Cerebellar nuclear complex (tissue), 1 donor: ENCODE measurements around the gene PLA2G4C.

Source experiments
- DNase-seq, 2 experiments: peaks; one replicate each; lab custom pipeline; 2025; lab: John Stamatoyannopoulos, UW

Gene PLA2G4C

GRCh38 chr19:48110350-48110966 lies at the start of gene PLA2G4C:
Gene PLA2G4C, minus strand, starts transcription at chr19:48110817. Its CDS starts 4,288 bp downstream, at chr19:48106529.
- DNase-seq = peak; percentile 85 to 96

DNA sequence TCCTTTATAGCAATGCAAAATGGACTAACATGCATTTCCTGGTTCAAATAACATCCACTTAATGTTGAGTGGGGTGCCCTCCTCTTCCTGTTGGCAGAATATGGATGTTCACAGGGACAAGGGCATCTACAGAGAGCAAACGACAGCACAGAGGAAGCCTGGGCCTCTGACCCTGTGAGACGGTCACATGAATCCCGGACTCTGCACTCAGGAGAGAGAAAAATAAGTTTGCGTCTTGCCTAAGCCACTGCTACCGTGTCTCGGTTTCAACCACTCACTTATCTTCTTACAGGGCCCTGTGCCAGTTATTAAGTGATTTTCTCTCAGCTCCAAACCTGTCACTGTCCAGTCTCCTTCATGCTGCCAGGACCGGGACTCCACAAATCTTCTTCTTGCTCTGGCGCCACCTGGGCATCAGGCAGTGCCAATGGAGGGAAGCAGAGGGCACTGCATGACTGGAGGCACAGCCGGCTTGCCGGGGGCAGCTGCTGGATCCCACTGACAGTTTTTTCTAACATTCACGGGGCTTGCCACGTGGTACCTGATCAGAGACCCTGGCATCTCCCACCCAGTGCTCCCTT lies 47.7 kb upstream of the PLA2G4C start:
- no peak for DNase-seq

DNA sequence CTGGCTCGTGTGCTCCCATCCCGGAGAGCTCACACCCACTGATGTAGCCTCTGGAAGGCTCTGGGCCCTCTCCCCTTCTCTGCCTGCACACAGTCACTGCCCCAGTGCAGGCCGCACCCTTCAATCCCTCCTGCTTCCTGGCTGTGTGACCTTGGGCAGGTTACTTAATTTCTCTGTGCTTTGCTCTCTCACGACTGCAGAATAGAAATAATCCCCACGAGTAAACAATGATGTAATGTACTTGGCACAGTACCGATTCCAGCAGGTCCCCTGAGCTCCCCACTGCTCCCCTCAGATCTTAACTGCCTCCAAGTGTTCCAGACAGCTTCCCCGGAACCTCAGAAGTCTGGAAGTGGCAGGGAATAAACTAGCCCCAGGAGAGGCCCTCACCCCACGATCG lies 43.4 kb upstream of the PLA2G4C start:
- no peak for DNase-seq

GRCh38 chr19:48152551-48152950 lies 41.9 kb upstream of the PLA2G4C start:
- DNase-seq = peak in 1 of 2 experiments; percentile 50

DNA sequence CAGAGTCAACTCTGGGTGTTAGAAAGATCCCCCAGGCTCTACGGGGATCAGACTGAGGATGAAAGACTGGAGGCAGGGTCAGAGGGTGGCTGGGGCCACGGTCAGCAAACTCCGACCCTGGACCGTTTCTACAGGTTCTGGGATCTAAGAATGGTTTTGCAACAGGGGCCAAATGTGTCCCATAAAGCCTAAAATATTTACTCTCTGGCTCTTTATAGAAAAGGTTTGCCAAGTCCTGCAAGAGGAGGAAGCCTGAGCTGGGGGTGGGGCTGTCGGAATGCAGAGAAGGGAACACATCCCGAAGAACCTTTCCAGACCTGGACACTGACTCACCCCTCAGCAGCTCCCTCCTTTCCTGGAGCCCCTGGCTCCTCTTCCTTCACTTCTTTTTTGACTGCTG lies 38.8 kb upstream of the PLA2G4C start:
- DNase-seq = no peak

- no peak for DNase-seq
These were observed 38.0 kb upstream of the PLA2G4C start for GRCh38 chr19:48148576-48148975.

DNA sequence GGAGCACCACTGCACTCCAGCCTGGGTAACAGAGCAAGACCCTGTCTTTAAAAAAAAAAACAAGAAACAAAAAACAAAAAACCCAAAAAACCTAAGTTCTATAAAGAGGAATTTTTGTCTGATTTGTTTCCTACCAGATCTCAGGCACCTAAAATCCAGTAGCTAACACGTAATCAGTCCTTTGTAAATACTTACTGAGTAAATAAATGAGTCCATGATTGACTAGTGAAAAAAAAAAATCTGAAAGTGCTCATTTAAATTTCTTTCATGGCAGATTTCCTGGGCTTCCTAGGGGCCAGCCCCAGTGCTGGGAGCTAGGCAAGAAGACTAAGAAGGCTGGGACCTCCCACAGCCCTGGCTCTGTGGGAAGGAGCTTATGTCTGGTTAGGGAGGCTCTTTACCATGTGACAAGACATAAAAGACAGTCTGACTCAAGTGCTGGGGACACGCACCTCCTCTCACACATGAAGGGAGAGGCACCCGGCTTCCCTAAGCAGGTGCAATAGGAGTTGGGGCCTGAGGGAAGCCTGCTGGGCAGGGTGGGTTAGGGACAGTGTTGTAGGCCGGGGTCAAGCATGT lies 37.1 kb upstream of the PLA2G4C start:
- DNase-seq = no peak

GRCh38 chr19:48139053-48139452 lies 28.4 kb upstream of the PLA2G4C start:
- DNase-seq = no peak

GRCh38 chr19:48137411-48137810 lies 26.8 kb upstream of the PLA2G4C start:
- no peak for DNase-seq

DNA sequence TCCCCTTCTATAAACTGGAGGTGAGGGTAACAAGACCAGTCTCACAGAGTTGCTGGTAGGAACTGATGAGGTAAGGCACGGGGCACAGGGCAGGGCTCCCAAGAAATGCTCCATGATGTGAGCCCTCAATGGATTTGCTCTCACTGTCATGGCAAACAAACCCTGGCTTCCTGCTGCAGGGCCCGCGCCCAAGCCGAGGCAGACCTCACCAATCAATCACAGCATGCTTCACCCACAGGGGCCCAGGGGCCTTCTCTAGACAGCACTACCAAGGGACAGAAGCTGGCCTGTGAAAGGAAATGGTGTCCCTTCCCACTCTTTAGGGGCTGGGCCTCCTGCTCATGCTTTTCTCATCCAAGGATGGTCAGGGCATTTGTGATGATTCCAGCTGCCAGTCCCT lies 25.9 kb upstream of the PLA2G4C start:
- no peak for DNase-seq

DNA sequence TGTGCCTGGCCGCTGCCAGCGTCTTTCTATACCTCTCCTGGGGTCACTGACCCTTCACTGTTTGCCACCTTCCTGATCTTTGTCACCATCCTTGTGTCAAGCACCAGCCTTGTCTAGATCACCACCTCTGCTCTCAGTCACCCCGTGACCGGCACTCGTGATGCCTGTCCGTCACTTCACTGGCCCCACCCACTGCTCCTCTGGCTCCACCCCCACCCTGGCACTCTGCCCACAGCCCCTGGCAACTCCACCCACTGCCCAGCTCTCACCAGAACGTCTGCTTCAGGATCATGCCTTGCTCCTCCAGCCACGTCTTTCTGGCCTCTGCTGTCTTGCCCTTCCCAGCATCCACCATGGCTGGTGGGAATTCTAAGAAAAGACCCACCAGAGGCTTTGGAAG lies 24.8 kb upstream of the PLA2G4C start:
- DNase-seq = no peak

- no peak for DNase-seq
These were observed 22.5 kb upstream of the PLA2G4C start for GRCh38 chr19:48133094-48133493.

DNA sequence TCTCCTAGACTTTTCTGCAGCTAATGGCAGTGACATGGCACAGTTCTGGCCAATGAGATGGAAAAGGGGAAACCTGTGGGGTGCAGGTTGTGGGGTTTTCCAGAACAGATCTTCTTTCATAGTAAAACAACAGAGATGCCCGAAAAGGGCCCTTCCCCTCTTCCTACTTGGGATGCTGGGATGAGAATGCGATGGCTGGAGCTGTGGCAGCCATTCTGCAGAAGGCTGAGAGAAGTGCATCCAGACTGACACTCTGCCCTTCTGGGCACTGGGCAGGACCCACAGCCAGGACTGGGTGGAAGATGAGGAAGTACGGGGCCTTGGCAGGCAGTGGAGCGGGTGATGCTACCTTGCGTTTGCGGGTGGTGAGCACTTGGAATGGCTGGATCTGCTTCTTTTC lies 16.9 kb upstream of the PLA2G4C start:
- DNase-seq = no peak

DNA sequence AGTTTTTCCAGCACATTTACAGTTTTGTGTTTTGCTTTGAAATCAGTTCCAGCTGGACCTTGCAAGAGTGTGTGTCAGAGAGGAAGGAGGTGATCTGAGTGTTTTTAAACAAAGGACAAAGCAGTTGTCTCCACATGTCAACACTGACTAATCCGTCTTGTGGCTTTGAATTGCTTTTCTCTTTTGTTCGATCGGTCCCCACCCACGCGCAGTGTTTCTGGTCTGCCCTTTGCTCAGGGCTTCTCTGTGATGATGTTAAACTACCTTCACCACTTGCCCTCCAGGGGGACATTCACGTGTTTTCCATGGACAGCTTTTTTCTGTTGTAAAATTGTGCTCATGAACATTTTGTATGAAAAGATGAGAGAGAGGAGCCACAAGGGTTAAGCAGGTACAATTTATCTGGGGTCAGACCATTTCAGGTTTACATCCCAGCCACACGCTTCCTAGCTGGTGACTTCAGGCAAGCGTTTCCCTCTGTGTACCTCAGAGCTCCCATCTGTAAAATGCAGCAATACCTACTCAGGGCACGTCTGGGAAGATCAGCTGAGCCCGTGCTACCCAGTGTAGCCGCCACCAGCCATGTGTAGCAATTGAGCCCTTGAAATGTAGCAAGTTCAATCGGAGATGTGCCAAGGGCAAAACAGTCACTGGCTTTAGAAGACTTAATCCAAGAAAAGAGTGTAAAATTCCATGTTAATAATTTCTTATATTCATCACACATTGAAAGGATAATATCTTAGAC lies 13.5 kb upstream of the PLA2G4C start:
- no peak for DNase-seq

GRCh38 chr19:48122421-48122820 lies 11.8 kb upstream of the PLA2G4C start:
- no peak for DNase-seq

- DNase-seq = no peak
These were observed 11.3 kb upstream of the PLA2G4C start for GRCh38 chr19:48121909-48122371.

DNA sequence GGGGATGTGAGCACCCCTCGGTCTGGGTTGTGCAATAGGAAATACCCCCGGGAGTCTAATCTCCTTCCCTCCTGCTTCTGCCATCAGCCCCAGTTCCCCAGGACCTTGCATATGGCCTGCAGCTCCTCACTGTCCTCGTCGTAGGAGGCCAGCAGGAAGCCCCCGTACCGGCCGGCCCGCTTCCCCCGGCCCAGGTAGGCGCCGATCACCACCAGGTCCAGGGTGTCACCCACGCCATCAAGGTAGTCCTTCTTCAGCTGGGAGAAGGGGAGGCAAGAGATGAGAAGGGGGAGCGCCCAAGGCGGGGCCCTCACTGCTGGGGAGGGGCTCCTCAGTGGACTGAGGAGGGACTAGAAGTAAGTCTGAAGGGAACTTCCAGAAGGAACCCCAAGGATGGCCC lies 10.4 kb upstream of the PLA2G4C start:
- DNase-seq = no peak

GRCh38 chr19:48120505-48120904 lies 9.9 kb upstream of the PLA2G4C start:
- no peak for DNase-seq

GRCh38 chr19:48118131-48118517 lies 7.5 kb upstream of the PLA2G4C start:
- no peak for DNase-seq

GRCh38 chr19:48117515-48118130 lies 7.0 kb upstream of the PLA2G4C start:
- no peak for DNase-seq

GRCh38 chr19:48113190-48113917 lies 2.7 kb upstream of the PLA2G4C start:
- no peak for DNase-seq

GRCh38 chr19:48111280-48111679 lies 663 bp upstream of the PLA2G4C start:
- no peak for DNase-seq
